Esophagus muscularis mucosa (tissue), 4 donors: ENCODE measurements around the gene GET4. TPM values are rescaled to one million over a fixed set of nuclear protein-coding genes. Genes with fewer than 3 reads are reported as not detected.
A peak's percentile ranks its signal among the peaks of the same experiment; 100 is the strongest.

ENCODE experiments used
- DNase-seq: peaks from one replicate; pipeline ENCODE4 v3.0.0-alpha.2; 2017; ENCODE audit errors: extremely low spot score
- H3K27ac ChIP-seq, 4 donors: fragments of 200-600 bp; sonication (generic); replicated peaks in 1 of 4; 1 replicate in 3 of 4; 2 replicates in 1 of 4; pipeline ENCODE4 v1.5.1; 2016 to 2019; ENCODE audit warnings: mild to moderate bottlenecking in 1 of 4
- H3K27me3 ChIP-seq, 4 donors: fragments of 200-600 bp; sonication (generic); one replicate each; pipeline versions ENCODE4 v1.5.1 to v1.6.0; 2016 to 2019
- H3K36me3 ChIP-seq, 4 donors: fragments of 200-600 bp; sonication (generic); one replicate each; pipeline ENCODE4 v1.5.1; 2016 to 2019
- H3K4me1 ChIP-seq, 4 donors: fragments of 200-600 bp; sonication (generic); one replicate each; pipeline ENCODE4 v1.5.1; 2016 to 2019
- H3K4me3 ChIP-seq, 4 donors: fragments of 200-600 bp; sonication (generic); 1 replicate in 2 of 4; 2 replicates in 2 of 4; pipeline ENCODE4 v1.5.1; 2016 to 2019; ENCODE audit warnings: mild to moderate bottlenecking in 4 of 4, moderate library complexity in 1 of 4
- H3K9me3 ChIP-seq, 4 donors: fragments of 200-600 bp; sonication (generic); 1 replicate in 3 of 4; 2 replicates in 1 of 4; pipeline ENCODE4 v1.5.1; 2016 to 2019
- EP300 ChIP-seq: sonication (generic); formaldehyde crosslinking; IDR thresholded peaks from one replicate; pipeline ENCODE4 v1.6.1; 2017; ENCODE audit warnings: antibody characterized with exemption
- POLR2A ChIP-seq: fragments of 450-650 bp; IDR thresholded peaks from one replicate; pipeline ENCODE4 v1.6.1; 2017; ENCODE audit warnings: antibody characterized with exemption, moderate library complexity, mild to moderate bottlenecking, low read depth
- POLR2AphosphoS5 ChIP-seq, 2 donors: sonication (generic); formaldehyde crosslinking; IDR thresholded peaks; one replicate each; pipeline ENCODE4 v1.6.1; 2017; ENCODE audit warnings: antibody characterized with exemption in 2 of 2
- WGBS: methylation state at CpG from one replicate; pipeline ENCODE4 v1.1.5; 2018; 5-methylcytosine and 5-hydroxymethylcytosine counted together
- intact Hi-C: fragments of 100-400 bp; cut with DNase I; formaldehyde crosslinking; loops from one replicate; pipeline ENCODE4 v1.15.1; 2023
- total RNA-seq, 4 donors: library from RNA; depleted of rRNA; stranded (reverse); fragments of >200 nt; gene quantifications; one replicate each; pipeline versions ENCODE4 v1.1.0 to v1.2.1, GENCODE V29; 2016
- TF ChIP-seq, protein P1 (sequence below), 3 experiments: fragments of 200-600 bp in 2 of 3; fragments of 450-650 bp in 1 of 3; sonication (generic) in 2 of 3; IDR thresholded peaks; one replicate each; pipeline ENCODE4 v1.5.1; 2017 to 2019; ENCODE audit warnings: antibody characterized with exemption in 3 of 3, mild to moderate bottlenecking in 2 of 3, moderate library complexity in 1 of 3

Gene GET4
- total RNA-seq, 4 donors from 2014 or later, result 24.7 to 41.3 (median 35.2) TPM

DNA sequence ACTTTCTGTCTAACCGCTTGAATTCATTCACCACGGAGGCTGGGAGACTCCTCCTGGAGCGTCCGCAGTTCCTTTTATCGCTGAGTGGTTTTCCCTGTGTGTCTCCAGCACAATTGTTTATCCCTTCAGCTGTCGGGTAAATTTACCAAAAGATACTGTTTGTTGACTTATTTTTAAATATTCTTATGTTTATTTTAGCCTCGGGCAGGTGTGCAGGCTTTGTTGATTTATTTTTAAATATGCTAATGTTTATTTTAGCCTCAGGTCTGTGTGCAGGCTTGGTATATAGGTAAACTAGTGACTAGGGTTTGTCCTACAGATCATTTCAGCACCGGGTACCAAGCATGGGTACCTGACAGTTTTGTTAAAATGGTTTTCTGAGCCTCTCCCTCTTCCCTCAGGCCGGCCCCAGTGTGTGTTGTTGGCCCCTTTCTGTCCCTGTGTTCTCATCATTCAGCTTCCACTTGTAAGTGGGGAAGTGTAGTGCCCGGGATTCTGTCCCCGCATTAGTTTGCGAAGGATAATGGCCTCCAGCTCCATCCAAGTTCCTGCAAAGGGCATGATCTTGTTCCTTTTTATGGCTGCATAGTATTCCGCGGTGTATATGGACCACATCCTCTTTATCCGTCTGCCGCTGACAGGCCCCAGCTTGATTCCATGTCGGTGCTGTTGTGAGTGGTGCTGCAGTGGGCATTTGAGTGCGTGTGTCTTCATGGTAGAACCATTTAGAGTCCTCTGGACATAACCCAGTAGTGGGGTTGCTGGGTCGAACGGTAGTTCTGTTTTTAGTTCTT, 5.3 kb downstream of the GET4 start:
- 90% methylated on average over 20 of the region's 20 CpGs for WGBS
- DNase-seq, result no peak
- intact Hi-C loops, result no loop called here
- H3K4me1 ChIP-seq, result peaks cover 69 to 91% (median 74%) of the 10 kb centered on the region in 4 donors
- no peaks in the 10 kb centered on the region for H3K27me3 ChIP-seq
- TF ChIP-seq, protein P1, sequence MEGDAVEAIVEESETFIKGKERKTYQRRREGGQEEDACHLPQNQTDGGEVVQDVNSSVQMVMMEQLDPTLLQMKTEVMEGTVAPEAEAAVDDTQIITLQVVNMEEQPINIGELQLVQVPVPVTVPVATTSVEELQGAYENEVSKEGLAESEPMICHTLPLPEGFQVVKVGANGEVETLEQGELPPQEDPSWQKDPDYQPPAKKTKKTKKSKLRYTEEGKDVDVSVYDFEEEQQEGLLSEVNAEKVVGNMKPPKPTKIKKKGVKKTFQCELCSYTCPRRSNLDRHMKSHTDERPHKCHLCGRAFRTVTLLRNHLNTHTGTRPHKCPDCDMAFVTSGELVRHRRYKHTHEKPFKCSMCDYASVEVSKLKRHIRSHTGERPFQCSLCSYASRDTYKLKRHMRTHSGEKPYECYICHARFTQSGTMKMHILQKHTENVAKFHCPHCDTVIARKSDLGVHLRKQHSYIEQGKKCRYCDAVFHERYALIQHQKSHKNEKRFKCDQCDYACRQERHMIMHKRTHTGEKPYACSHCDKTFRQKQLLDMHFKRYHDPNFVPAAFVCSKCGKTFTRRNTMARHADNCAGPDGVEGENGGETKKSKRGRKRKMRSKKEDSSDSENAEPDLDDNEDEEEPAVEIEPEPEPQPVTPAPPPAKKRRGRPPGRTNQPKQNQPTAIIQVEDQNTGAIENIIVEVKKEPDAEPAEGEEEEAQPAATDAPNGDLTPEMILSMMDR (IDR thresholded peaks at IDR 0.05), result no peak
- TF ChIP-seq EP300 (no peak), POLR2A (no peak), POLR2AphosphoS5 (IDR thresholded peaks at IDR 0.05) (no peak)
- H3K4me3 ChIP-seq, result no peak overlapping the region
- H3K36me3 ChIP-seq, result peaks cover 3 to 20% (median 16%) of the 10 kb centered on the region in 4 donors
- no peak overlapping the region for H3K27ac ChIP-seq
- no peaks in the 10 kb centered on the region for H3K9me3 ChIP-seq

DNA sequence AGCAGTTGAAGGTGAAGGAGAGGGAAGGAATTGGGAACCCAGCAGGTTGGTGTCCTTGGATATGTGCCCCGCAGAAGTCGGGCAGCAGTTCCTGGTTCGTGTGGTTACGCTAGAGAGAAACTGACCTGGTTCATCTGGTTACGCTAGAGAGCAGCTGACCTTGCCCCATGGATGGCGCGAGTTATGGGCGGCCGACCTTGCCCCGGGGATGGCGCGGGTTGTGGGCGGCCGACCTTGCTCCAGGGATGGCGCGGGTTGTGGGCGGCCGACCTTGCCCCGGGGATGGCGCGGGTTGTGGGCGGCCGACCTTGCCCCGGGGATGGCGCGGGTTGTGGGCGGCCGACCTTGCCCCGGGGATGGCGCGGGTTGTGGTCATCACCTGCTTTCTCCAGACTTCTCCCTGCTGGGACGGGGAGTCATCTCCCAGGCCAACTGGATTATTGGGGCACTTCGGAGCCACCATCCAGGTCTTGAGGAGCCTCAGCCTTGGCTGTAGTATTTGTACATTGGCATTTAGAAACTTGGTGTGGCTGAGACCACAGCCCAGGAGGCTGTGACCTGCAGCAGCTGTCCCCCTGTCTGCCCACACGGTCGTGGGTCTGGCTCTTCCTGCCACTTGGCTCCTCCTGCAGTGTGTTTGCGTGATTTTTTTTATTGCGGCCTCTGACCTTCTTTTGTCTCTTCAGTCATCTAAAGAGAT, 6.1 kb downstream of the GET4 start:
- WGBS, result 91% methylated on average over 15 of the region's 37 CpGs
- DNase-seq, result no peak
- TF ChIP-seq EP300 (no peak), POLR2A (no peak), POLR2AphosphoS5 (IDR thresholded peaks at IDR 0.05) (no peak)
- TF ChIP-seq, protein P1 (IDR thresholded peaks at IDR 0.05), result no peak
- Histone ChIP-seq H3K4me3 (no peak overlapping the region), H3K9me3 (no peaks in the 10 kb centered on the region), H3K27ac (peak overlapping the region in 2 of 4 donors; percentile 42 to 62), H3K36me3 (peaks cover 9 to 28% (median 24%) of the 10 kb centered on the region in 4 donors), H3K27me3 (no peaks in the 10 kb centered on the region), H3K4me1 (peaks cover 68 to 89% (median 76%) of the 10 kb centered on the region in 4 donors)
- intact Hi-C loops, result no loop called here

DNA sequence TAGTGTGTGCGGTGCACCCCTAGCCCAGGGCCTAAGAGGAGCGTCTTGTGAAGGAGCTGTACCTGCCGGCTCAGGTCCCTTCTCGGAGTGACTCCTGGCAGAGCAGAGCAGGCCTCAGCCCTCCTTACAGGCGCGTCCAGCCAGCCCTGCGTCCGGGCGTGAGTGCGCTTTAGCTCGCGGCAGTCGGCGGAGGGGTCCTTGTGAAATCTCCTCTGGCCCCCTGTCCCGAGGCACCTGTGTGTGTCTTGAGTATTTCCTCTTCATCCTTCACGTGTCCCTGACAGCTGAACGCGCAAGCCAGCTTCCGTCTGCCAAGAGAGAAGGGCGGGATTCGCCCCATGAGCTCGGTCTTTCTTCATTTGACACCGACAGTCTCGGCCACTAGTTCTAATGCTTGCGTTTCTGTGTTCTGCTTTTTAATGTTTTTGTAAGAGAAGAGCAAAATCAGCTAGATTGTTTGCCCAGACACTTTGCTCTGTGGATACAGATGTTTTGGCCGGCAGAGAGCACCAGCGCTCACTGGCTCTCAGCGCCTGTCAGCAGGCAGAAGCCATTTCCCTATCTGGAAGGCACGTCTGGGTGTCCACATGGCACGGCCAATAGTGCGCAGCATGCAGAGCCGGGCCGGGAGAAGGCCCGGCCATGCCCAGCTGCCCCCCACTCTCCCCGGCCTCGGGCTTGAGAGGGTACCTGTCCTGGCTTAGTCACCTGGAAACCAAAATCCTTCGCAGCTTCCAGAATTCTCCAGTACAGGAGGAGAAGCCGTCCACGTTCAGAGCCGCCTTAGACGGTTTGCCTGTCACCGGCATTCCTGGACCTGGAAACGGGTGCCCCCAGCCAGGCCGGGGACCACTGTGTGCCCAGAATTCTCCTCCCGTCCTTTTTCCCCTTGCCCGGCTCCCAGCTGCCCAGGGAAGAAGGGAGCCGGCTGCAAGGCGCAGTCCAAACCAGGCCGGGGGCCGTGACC, 7.0 kb downstream of the GET4 start:
- Histone ChIP-seq H3K4me3 (no peak overlapping the region), H3K27me3 (no peaks in the 10 kb centered on the region), H3K27ac (peak overlapping the region; percentile 11 to 62 (median 32)), H3K4me1 (peaks cover 60 to 80% (median 68%) of the 10 kb centered on the region in 4 donors), H3K9me3 (no peaks in the 10 kb centered on the region), H3K36me3 (peaks cover 18 to 36% (median 31%) of the 10 kb centered on the region in 4 donors)
- 70% methylated on average over 31 of the region's 50 CpGs for WGBS
- TF ChIP-seq POLR2AphosphoS5 (IDR thresholded peaks at IDR 0.05) (peak in 1 of 2 donors; percentile 28), EP300 (no peak), POLR2A (no peak)
- DNase-seq, result no peak
- intact Hi-C loops, result no loop called here

DNA sequence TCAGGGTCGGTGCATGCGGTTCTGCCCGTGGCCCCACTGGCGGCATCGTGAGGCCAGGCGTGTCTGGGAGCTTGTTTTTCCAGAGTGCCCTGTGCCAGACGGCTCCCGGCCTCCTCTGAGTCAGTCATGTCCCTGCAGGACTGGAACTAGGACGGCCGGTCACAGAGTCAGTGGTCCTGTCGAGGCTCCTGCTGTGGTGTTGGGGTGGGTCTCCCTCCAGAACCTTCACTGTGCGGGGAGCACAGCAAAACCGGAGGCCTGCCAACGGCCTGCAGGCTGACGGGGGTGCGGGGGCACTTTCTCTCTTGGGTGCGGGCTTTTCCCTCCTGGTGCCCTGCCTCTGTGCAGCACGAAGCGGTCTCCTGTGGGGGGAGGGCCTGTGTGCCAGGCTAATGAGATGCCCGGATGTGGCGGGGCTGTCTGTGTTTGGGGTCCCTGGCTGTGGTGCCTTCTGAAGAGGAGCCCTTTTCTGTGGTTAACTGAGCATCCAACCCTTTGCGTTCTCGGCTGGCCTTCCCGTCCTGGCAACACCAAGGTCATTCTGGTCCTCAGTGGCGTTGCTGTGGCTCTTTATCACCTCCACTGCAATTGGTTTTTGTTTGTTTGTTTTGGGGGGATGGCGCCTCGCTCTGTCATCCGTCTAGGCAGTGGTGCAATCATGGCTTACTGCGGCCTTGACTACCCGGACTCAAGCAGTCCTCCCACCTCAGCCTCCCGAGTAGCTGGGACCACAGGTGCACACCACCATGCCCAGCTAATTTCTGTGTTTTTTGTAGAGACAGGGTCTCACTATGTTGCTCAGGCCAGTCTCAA, 8.0 kb downstream of the GET4 start:
- Histone ChIP-seq H3K4me1 (peaks cover 49 to 70% (median 58%) of the 10 kb centered on the region in 4 donors), H3K27ac (peak overlapping the region in 2 of 4 donors; percentile 42 to 62), H3K4me3 (no peak overlapping the region), H3K36me3 (peaks cover 23 to 37% (median 35%) of the 10 kb centered on the region in 4 donors), H3K27me3 (no peaks in the 10 kb centered on the region), H3K9me3 (no peaks in the 10 kb centered on the region)
- intact Hi-C loops, result no loop called here
- DNase-seq, result no peak
- 86% methylated on average over 23 of the region's 31 CpGs for WGBS
- TF ChIP-seq, protein P1 (IDR thresholded peaks at IDR 0.05), result no peak
- TF ChIP-seq POLR2A (no peak), EP300 (no peak), POLR2AphosphoS5 (IDR thresholded peaks at IDR 0.05) (no peak)
